AG08396 (cell line): ENCODE measurements around the gene SEC14L5.

Experiments used
- DNase-seq: peaks from one replicate; pipeline ENCODE4 v3.0.0; 2012; ENCODE audit warnings: low spot score, mixed read lengths

SEC14L5 gene

GRCh38 chr16:5015887-5016286, 57.8 kb downstream of the SEC14L5 start:
- DNase-seq, result no peak

GRCh38 chr16:5016967-5017677, 59.0 kb downstream of the SEC14L5 start:
- DNase-seq, result no peak

GRCh38 chr16:5017678-5017969, 59.5 kb downstream of the SEC14L5 start:
- no peak for DNase-seq

GRCh38 chr16:5018793-5019192, 60.7 kb downstream of the SEC14L5 start:
- DNase-seq, result no peak

GRCh38 chr16:5019775-5020174, 61.6 kb downstream of the SEC14L5 start:
- no peak for DNase-seq

GRCh38 chr16:5020551-5020950, 62.4 kb downstream of the SEC14L5 start:
- no peak for DNase-seq

GRCh38 chr16:5022521-5022920, 64.4 kb downstream of the SEC14L5 start:
- DNase-seq, result no peak

GRCh38 chr16:5024632-5025031, 66.5 kb downstream of the SEC14L5 start:
- DNase-seq, result no peak

GRCh38 chr16:5025171-5025632, 67.1 kb downstream of the SEC14L5 start:
- no peak for DNase-seq

GRCh38 chr16:5026664-5027063, 68.5 kb downstream of the SEC14L5 start:
- no peak for DNase-seq

GRCh38 chr16:5027086-5027485, 69.0 kb downstream of the SEC14L5 start:
- no peak for DNase-seq

- DNase-seq, result no peak
These were observed 69.6 kb downstream of the SEC14L5 start for GRCh38 chr16:5027575-5028235.

- DNase-seq, result no peak
These were observed 70.9 kb downstream of the SEC14L5 start for GRCh38 chr16:5028950-5029475.

- no peak for DNase-seq
These were observed 72.2 kb downstream of the SEC14L5 start for GRCh38 chr16:5030251-5030870.

GRCh38 chr16:5031601-5032000, 73.5 kb downstream of the SEC14L5 start:
- DNase-seq, result no peak

GRCh38 chr16:5032748-5033167, 74.6 kb downstream of the SEC14L5 start:
- no peak for DNase-seq

GRCh38 chr16:5033256-5034166, 75.4 kb downstream of the SEC14L5 start, which contains the start of gene NAGPA:
NAGPA (minus strand) TSS chr16:5033935; CDS start chr16:5033914, 21 bp downstream.
- peak; percentile 95 for DNase-seq

GRCh38 chr16:5034167-5034523, 76.0 kb downstream of the SEC14L5 start:
- no peak for DNase-seq

- no peak for DNase-seq
These were observed 77.7 kb downstream of the SEC14L5 start for GRCh38 chr16:5035909-5036227.

GRCh38 chr16:5036228-5037156, 78.4 kb downstream of the SEC14L5 start:
- no peak for DNase-seq

GRCh38 chr16:5040451-5040850, 82.3 kb downstream of the SEC14L5 start:
- DNase-seq, result no peak
